Psoas muscle (tissue), 8 donors: ENCODE data around the gene STK10. TPM values are rescaled to one million over a fixed set of nuclear protein-coding genes. Genes with fewer than 3 reads are reported as not detected.

Experiments used
- ATAC-seq, 4 donors: fragments of 200-7000 bp; cut with Tn5 transposase; one replicate each; pipeline ENCODE4 v1.9.1; 2020; ENCODE audit warnings: moderate library complexity in 3 of 4, mild to moderate bottlenecking in 2 of 4
- DNase-seq, 2 donors: peaks; one replicate each; pipeline ENCODE4 v3.0.0-alpha.2; 2020
- H3K27ac ChIP-seq: fragments of 200-600 bp; one replicate; pipeline ENCODE4 v1.8.0; 2022
- H3K27me3 ChIP-seq, 3 donors: fragments of 200-600 bp in 1 of 3; one replicate each; pipeline versions ENCODE4 v1.6.1 to v1.8.0; 2013 to 2022; ENCODE audit warnings: low read length in 2 of 3, mild to moderate bottlenecking in 2 of 3, moderate library complexity in 1 of 3; ENCODE audit not compliant: insufficient read depth in 3 of 3
- H3K36me3 ChIP-seq, 2 donors: fragments of 200-600 bp in 1 of 2; one replicate each; pipeline versions ENCODE4 v1.6.1 to v1.8.0; 2013 to 2022; ENCODE audit warnings: low read depth in 1 of 2, mild to moderate bottlenecking in 1 of 2, moderate library complexity in 1 of 2; ENCODE audit not compliant: insufficient read depth in 1 of 2
- H3K4me1 ChIP-seq: fragments of 200-600 bp; one replicate; pipeline ENCODE4 v1.8.0; 2022
- H3K4me3 ChIP-seq: fragments of 200-600 bp; one replicate; pipeline ENCODE4 v1.8.0; 2022; ENCODE audit warnings: mild to moderate bottlenecking
- H3K9me3 ChIP-seq: fragments of 200-600 bp; one replicate; pipeline ENCODE4 v1.8.0; 2022
- WGBS, 3 donors: extraction: QIAGEN DNeasy Blood & Tissue Kit; methylation state at CpG; one replicate each; pipeline versions ENCODE4 v1.1.6 to v1.1.7; 2013; 5-methylcytosine and 5-hydroxymethylcytosine counted together
- intact Hi-C, 2 donors: fragments of 100-400 bp; cut with DNase I; formaldehyde crosslinking; loops; one replicate each; pipeline versions ENCODE4 v1.11.0 to v1.14.2; 2022
- polyA plus RNA-seq, 3 donors: library from polyadenylated mRNA; stranded (reverse); fragments of 200-250 nt; gene quantifications; one replicate each; pipeline ENCODE4 v1.2.3, GENCODE V29; 2013
- total RNA-seq, 4 donors: library from RNA; stranded (reverse); fragmentation: NEBNext Ultra II Directional in 2 of 4; extraction: Animal tissue kit (Norgen Biotek cat#: 25700) in 2 of 4; gene quantifications; one replicate each; pipeline versions ENCODE4 v1.2.1 to v1.2.4, GENCODE V29; 2021 to 2023
- TF ChIP-seq, protein P1 (sequence below): fragments of 200-600 bp; IDR thresholded peaks from one replicate; pipeline ENCODE4 v1.8.0; 2022; ENCODE audit warnings: antibody characterized with exemption
- donor health status: healthy with polysubstance abuse.
- donor health status: DM: no; HTN: no; CAD: no; lungs with moderate emphysema.
- donor health status: Bipolar disorder and iron deficiency.
- donor health status: healthy.
- donor health status: DM: yes; HTN: yes; CAD: no.
- donor health status: DM: no; HTN: no; CAD: no.
- donor health status: DM: no; HTN: no; CAD: no.
- donor health status: DM: yes; HTN: yes; CAD: no.

STK10 gene
- total and polyA plus RNA-seq, 7 donors = 1.9 to 8.6 (median 6.2) TPM

GRCh38 chr5:172004824-172005237, 183.2 kb downstream of the STK10 start:
- DNase-seq = no peak
- Histone ChIP-seq H3K4me3 (peak overlapping the region; percentile 96), H3K27ac (peak overlapping the region; percentile 98), H3K27me3 (no peaks in the 10 kb centered on the region), H3K9me3 (no peaks in the 10 kb centered on the region), H3K4me1 (peaks cover 50% of the 10 kb centered on the region), H3K36me3 (no peaks in the 10 kb centered on the region)
- WGBS, 3 donors = 33 to 46% (median 42%) methylated on average over 3 of the region's 3 CpGs
- TF ChIP-seq, protein P1, sequence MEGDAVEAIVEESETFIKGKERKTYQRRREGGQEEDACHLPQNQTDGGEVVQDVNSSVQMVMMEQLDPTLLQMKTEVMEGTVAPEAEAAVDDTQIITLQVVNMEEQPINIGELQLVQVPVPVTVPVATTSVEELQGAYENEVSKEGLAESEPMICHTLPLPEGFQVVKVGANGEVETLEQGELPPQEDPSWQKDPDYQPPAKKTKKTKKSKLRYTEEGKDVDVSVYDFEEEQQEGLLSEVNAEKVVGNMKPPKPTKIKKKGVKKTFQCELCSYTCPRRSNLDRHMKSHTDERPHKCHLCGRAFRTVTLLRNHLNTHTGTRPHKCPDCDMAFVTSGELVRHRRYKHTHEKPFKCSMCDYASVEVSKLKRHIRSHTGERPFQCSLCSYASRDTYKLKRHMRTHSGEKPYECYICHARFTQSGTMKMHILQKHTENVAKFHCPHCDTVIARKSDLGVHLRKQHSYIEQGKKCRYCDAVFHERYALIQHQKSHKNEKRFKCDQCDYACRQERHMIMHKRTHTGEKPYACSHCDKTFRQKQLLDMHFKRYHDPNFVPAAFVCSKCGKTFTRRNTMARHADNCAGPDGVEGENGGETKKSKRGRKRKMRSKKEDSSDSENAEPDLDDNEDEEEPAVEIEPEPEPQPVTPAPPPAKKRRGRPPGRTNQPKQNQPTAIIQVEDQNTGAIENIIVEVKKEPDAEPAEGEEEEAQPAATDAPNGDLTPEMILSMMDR = no peak
- intact Hi-C loops = loop anchor here in 1 of 2 donors (10.0 kb wide), 1 partner anchor 90 kb away; no protein-coding TSS in a partner anchor
- no peak for ATAC-seq

- Histone ChIP-seq H3K9me3 (no peaks in the 10 kb centered on the region), H3K4me1 (peaks cover 50% of the 10 kb centered on the region), H3K4me3 (peak overlapping the region; percentile 96), H3K36me3 (no peaks in the 10 kb centered on the region), H3K27me3 (no peaks in the 10 kb centered on the region), H3K27ac (no peak overlapping the region)
- WGBS, 3 donors = 39 to 49% (median 45%) methylated on average over 1 of the region's 1 CpG
- TF ChIP-seq, protein P1 = no peak
- DNase-seq = no peak
- ATAC-seq = no peak
- intact Hi-C loops = loop anchor here in 1 of 2 donors (10.0 kb wide), 1 partner anchor 89 kb away; no protein-coding TSS in a partner anchor
These were observed 184.3 kb downstream of the STK10 start for GRCh38 chr5:172003746-172004145.

GRCh38 chr5:172002840-172003512, 185.0 kb downstream of the STK10 start:
- WGBS, 3 donors = 72 to 80% (median 78%) methylated on average over 6 of the region's 6 CpGs
- no peak for DNase-seq
- intact Hi-C loops = loop anchor here in 1 of 2 donors (10.0 kb wide), 1 partner anchor 88 kb away; no protein-coding TSS in a partner anchor
- Histone ChIP-seq H3K9me3 (no peaks in the 10 kb centered on the region), H3K36me3 (no peaks in the 10 kb centered on the region), H3K27ac (no peak overlapping the region), H3K4me1 (peaks cover 50% of the 10 kb centered on the region), H3K27me3 (no peaks in the 10 kb centered on the region), H3K4me3 (peak overlapping the region; percentile 96)
- no peak for ATAC-seq
- TF ChIP-seq, protein P1 = no peak

- TF ChIP-seq, protein P1 = peak; percentile 16
- Histone ChIP-seq H3K4me1 (peaks cover 44% of the 10 kb centered on the region), H3K27me3 (no peaks in the 10 kb centered on the region), H3K36me3 (no peaks in the 10 kb centered on the region), H3K4me3 (no peak overlapping the region), H3K9me3 (no peaks in the 10 kb centered on the region), H3K27ac (no peak overlapping the region)
- no peak for ATAC-seq
- WGBS, 3 donors = 27 to 42% (median 30%) methylated on average over 2 of the region's 2 CpGs
- intact Hi-C loops = loop anchor here in 1 of 2 donors (10.0 kb wide), 1 partner anchor 88 kb away; no protein-coding TSS in a partner anchor
- no peak for DNase-seq
These were observed 185.7 kb downstream of the STK10 start for GRCh38 chr5:172002310-172002709.
